Endodermal cell (in vitro differentiated cells): Measurements from ENCODE around the gene OGFRL1. TPM values are rescaled to one million over a fixed set of nuclear protein-coding genes. Genes with fewer than 3 reads are reported as not detected.

Experiments
- DNase-seq: peaks from one replicate; pipeline ENCODE4 v3.0.0-alpha.2; 2017
- H3K27ac ChIP-seq: 2 replicates; pipeline ENCODE4 v1.5.1; 2013; ENCODE audit warnings: mild to moderate bottlenecking, low read depth, low read length, moderate library complexity
- H3K27me3 ChIP-seq: 2 replicates; pipeline ENCODE4 v1.6.1; 2013; ENCODE audit warnings: mild to moderate bottlenecking, low read length, moderate library complexity; ENCODE audit not compliant: insufficient read depth, control insufficient read depth, poor library complexity, severe bottlenecking
- H3K36me3 ChIP-seq: 2 replicates; pipeline ENCODE4 v1.7.0; 2013; ENCODE audit warnings: mild to moderate bottlenecking, low read length, moderate library complexity; ENCODE audit not compliant: control insufficient read depth, insufficient read depth
- H3K4me1 ChIP-seq: one replicate; pipeline ENCODE4 v1.7.0; 2013; ENCODE audit warnings: low read length; ENCODE audit not compliant: control insufficient read depth, insufficient read depth
- H3K4me3 ChIP-seq: 2 replicates; pipeline ENCODE4 v1.5.1; 2013; ENCODE audit warnings: mild to moderate bottlenecking, low read length, moderate library complexity
- H3K9ac ChIP-seq: 2 replicates; pipeline ENCODE4 v1.6.1; 2013; ENCODE audit warnings: mild to moderate bottlenecking, low read length, moderate library complexity; ENCODE audit not compliant: poor library complexity, severe bottlenecking; ENCODE audit errors: extremely low read depth
- H3K9me3 ChIP-seq: 2 replicates; pipeline ENCODE4 v1.6.1; 2013; ENCODE audit warnings: mild to moderate bottlenecking, low read length, moderate library complexity; ENCODE audit not compliant: control insufficient read depth
- H3K27ac Mint-ChIP-seq: 2 replicates; pipeline ENCODE4 v1.8.0; 2020; ENCODE audit warnings: mixed read lengths
- H3K27me3 Mint-ChIP-seq: 2 replicates; pipeline ENCODE4 v1.8.0; 2021; ENCODE audit warnings: mild to moderate bottlenecking, mixed read lengths; ENCODE audit not compliant: insufficient read depth
- H3K36me3 Mint-ChIP-seq: 2 replicates; pipeline ENCODE4 v1.8.0; 2020; ENCODE audit warnings: low read depth, mixed read lengths
- H3K4me1 Mint-ChIP-seq: 2 replicates; pipeline ENCODE4 v1.8.0; 2020; ENCODE audit warnings: mixed read lengths
- H3K4me3 Mint-ChIP-seq: 2 replicates; pipeline ENCODE4 v1.8.0; 2020; ENCODE audit warnings: mild to moderate bottlenecking, moderate library complexity, mixed read lengths
- H3K9me3 Mint-ChIP-seq: 2 replicates; pipeline ENCODE4 v1.8.0; 2020; ENCODE audit warnings: mild to moderate bottlenecking, mixed read lengths
- WGBS, 2 experiments: methylation state at CpG; one replicate each; pipeline versions ENCODE4 v1.1.5 to v1.1.7; 2013; ENCODE audit warnings: missing lambda C conversion rate in 2 of 2, mixed read lengths in 1 of 2; ENCODE audit not compliant: insufficient coverage in 1 of 2, insufficient read length in 1 of 2; 5-methylcytosine and 5-hydroxymethylcytosine counted together
- total RNA-seq, 2 donors: library from RNA; stranded (reverse); fragmentation: NEBNext Ultra II Directional in 1 of 2; extraction: Animal tissue kit (Norgen Biotek cat#: 25700) in 1 of 2; gene quantifications; 2 replicates in 1 of 2; 3 replicates in 1 of 2; pipeline ENCODE4 v1.2.1, GENCODE V29; 2021
- TF ChIP-seq, protein P1 (sequence below): fragments of 200-600 bp; sonication (generic); conservative IDR thresholded peaks from 2 replicates; pipeline ENCODE4 v1.5.0; 2021; ENCODE audit warnings: antibody characterized with exemption, mild to moderate bottlenecking

OGFRL1 gene
- total RNA-seq, 2 donors from 2014 or later: 9.1 to 9.4 TPM

DNA sequence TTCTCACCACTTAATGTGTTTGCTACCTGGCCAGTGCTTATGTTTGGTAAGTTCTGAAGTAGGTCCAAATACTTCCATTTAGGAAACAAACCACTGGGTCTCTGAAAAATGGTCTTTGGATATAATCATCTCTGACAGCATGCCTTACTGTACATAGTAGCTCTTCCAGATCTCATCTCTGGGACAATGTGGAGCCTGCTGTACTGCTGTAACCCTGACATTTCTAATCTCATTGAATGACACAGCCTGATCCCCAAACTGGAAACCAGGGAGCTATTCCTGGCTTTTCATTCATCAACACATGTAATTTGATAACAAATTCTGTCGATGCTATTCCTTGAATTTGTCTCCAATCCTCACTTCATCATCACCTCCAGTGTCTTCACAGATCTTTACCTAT lies 23.5 kb downstream of the OGFRL1 start:
- Histone ChIP-seq H3K9ac (no peak overlapping the region), H3K4me3 (no peak overlapping the region), H3K27me3 (no peaks in the 10 kb centered on the region), H3K9me3 (no peaks in the 10 kb centered on the region), H3K36me3 (no peaks in the 10 kb centered on the region), H3K4me1 (no peaks in the 10 kb centered on the region), H3K27ac (no peak overlapping the region)
- Mint-ChIP-seq H3K27me3 (no peaks in the 10 kb centered on the region), H3K27ac (no peak overlapping the region), H3K4me3 (no peak overlapping the region), H3K36me3 (no peaks in the 10 kb centered on the region), H3K9me3 (no peaks in the 10 kb centered on the region), H3K4me1 (no peaks in the 10 kb centered on the region)
- WGBS, 2 experiments: 87 to 89% methylated on average over 1 of the region's 1 CpG
- TF ChIP-seq, protein P1, sequence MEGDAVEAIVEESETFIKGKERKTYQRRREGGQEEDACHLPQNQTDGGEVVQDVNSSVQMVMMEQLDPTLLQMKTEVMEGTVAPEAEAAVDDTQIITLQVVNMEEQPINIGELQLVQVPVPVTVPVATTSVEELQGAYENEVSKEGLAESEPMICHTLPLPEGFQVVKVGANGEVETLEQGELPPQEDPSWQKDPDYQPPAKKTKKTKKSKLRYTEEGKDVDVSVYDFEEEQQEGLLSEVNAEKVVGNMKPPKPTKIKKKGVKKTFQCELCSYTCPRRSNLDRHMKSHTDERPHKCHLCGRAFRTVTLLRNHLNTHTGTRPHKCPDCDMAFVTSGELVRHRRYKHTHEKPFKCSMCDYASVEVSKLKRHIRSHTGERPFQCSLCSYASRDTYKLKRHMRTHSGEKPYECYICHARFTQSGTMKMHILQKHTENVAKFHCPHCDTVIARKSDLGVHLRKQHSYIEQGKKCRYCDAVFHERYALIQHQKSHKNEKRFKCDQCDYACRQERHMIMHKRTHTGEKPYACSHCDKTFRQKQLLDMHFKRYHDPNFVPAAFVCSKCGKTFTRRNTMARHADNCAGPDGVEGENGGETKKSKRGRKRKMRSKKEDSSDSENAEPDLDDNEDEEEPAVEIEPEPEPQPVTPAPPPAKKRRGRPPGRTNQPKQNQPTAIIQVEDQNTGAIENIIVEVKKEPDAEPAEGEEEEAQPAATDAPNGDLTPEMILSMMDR: no peak
- no peak for DNase-seq

DNA sequence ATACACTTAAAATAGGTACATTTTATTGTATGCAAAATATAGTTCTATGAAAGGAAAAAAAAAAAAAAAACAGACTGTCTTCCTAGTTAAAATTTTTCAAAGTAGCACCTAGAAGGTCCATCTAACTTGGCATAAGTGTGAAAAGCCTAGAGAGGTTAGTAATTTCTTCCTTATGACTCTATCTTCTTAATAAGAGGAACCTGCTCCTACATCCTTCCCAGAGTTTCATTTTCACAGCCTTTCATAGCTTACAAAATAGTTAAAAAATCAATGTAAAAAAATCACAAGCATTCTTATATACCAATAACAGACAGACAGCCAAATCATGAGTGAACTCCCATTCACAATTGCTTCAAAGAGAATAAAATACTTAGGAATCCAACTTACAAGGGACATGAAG lies 28.8 kb downstream of the OGFRL1 start:
- no peaks in the 10 kb centered on the region for H3K27me3 Mint-ChIP-seq
- no peak for DNase-seq
- Histone ChIP-seq H3K36me3 (no peaks in the 10 kb centered on the region), H3K27me3 (no peaks in the 10 kb centered on the region), H3K27ac (no peak overlapping the region), H3K4me3 (no peak overlapping the region), H3K9ac (no peak overlapping the region), H3K9me3 (no peaks in the 10 kb centered on the region), H3K4me1 (no peaks in the 10 kb centered on the region)
- no peak overlapping the region for H3K4me3 Mint-ChIP-seq
- no peaks in the 10 kb centered on the region for H3K36me3 Mint-ChIP-seq
- H3K9me3 Mint-ChIP-seq: no peaks in the 10 kb centered on the region
- H3K27ac Mint-ChIP-seq: no peak overlapping the region
- TF ChIP-seq, protein P1: no peak
- H3K4me1 Mint-ChIP-seq: no peaks in the 10 kb centered on the region

DNA sequence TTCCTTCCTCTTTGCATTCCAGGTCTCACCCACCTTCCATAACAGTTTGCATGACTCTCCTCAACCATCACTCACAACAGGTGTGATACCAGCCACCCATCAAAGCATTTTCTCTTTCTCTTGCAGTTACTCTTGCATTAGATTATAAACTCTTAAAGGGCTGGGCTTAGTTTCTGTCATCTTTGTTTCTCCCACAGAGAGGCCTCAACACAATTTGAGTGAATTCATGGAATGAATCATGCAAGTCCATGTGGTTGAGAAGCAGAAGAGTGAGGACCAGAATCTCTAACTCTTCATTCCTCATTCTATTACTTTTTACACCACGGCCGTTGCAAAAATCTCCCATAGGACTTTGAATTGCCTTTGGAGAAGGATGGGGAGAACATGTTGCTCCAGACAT lies 31.4 kb downstream of the OGFRL1 start:
- TF ChIP-seq, protein P1: no peak
- H3K36me3 Mint-ChIP-seq: no peaks in the 10 kb centered on the region
- no peak overlapping the region for H3K9ac ChIP-seq
- no peak overlapping the region for H3K4me3 Mint-ChIP-seq
- no peaks in the 10 kb centered on the region for H3K4me1 Mint-ChIP-seq
- no peak overlapping the region for H3K27ac ChIP-seq
- no peaks in the 10 kb centered on the region for H3K4me1 ChIP-seq
- no peaks in the 10 kb centered on the region for H3K36me3 ChIP-seq
- no peak for DNase-seq
- no peaks in the 10 kb centered on the region for H3K9me3 Mint-ChIP-seq
- H3K9me3 ChIP-seq: no peaks in the 10 kb centered on the region
- 85% methylated on average over 2 of the region's 2 CpGs; no CpG with 5 or more reads in 1 of the 2 experiments for WGBS, 2 experiments
- H3K27me3 ChIP-seq: no peaks in the 10 kb centered on the region
- no peak overlapping the region for H3K4me3 ChIP-seq
- H3K27ac Mint-ChIP-seq: no peak overlapping the region
- H3K27me3 Mint-ChIP-seq: no peaks in the 10 kb centered on the region
